ENCODE data around the gene HNF4A.
"Not testable (repeated sequence)": the region's sequence is repeated elsewhere in the genome, so short reads cannot be mapped to it uniquely, and the experiment has no call there.

HNF4A gene

DNA sequence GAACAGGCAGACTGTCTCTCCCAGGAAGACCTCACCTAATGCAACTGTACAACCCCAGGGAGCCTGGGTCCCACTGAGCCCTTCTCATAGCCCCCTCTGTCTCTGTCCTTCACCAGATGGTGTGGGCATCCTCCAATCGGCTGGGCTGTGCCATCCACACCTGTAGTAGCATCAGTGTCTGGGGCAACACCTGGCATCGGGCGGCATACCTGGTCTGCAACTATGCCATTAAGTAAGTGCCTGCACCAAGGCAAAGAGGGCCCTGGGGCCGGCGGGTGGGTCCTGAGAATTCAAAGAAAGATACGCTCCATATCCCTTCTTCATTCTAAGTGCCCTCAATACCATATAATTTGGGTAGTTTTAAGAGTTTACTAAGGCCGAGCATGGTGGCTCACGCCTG is 10.4 kb upstream of the HNF4A start:
- POLR2A ChIA-PET, result no interaction called here
- no peak for TF ChIP-seq FOXK2 (IDR thresholded peaks at IDR 0.05)
- TF ChIP-seq BHLHE40 (IDR thresholded peaks at IDR 0.05; ENCODE audit: borderline replicate concordance), result no peak
- TF ChIP-seq, protein P1, sequence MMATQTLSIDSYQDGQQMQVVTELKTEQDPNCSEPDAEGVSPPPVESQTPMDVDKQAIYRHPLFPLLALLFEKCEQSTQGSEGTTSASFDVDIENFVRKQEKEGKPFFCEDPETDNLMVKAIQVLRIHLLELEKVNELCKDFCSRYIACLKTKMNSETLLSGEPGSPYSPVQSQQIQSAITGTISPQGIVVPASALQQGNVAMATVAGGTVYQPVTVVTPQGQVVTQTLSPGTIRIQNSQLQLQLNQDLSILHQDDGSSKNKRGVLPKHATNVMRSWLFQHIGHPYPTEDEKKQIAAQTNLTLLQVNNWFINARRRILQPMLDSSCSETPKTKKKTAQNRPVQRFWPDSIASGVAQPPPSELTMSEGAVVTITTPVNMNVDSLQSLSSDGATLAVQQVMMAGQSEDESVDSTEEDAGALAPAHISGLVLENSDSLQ (IDR thresholded peaks at IDR 0.05), result no peak
- TF ChIP-seq L3MBTL2 (conservative IDR thresholded peaks at IDR 0.05), result no peak
- no peak for TF ChIP-seq FOXA1 (IDR thresholded peaks at IDR 0.05)
- no peak for TF ChIP-seq ELF4 (IDR thresholded peaks at IDR 0.05)
- TF ChIP-seq TARDBP (IDR thresholded peaks at IDR 0.05), result no peak
- no peak for TF ChIP-seq LEF1 (IDR thresholded peaks at IDR 0.05; ENCODE audit: borderline replicate concordance)
- TF ChIP-seq FOXM1 (IDR thresholded peaks at IDR 0.05; ENCODE audit: borderline replicate concordance), result no peak
- DNase-seq (ENCODE audit: extremely low spot score), result no peak
- CTCF ChIA-PET, result no interaction called here

DNA sequence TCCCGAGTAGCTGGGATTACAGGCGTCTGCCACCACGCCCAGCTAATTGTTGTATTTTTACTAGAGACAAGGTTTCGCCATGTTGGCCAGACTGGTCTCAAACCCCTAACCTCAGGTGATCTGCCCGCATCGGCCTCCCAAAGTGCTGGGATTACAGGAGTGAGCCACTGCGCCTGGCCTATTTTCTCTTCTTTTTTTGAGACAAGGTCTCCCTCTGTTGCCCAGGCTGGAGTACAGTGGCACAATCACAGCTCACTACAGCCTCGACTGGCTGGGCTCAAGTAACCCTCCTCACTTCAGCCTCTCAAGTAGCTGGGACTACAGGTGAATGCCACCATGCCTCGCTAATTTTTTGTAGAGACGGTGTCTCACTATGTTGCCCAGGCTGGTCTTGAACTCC is 9.6 kb upstream of the HNF4A start:
- CTCF ChIA-PET, result interaction anchor here (0.7 kb wide), 1 partner anchor 26 kb away, joined by 8 read pairs; no protein-coding TSS in a partner anchor
- POLR2A ChIA-PET, result not testable (repeated sequence)

DNA sequence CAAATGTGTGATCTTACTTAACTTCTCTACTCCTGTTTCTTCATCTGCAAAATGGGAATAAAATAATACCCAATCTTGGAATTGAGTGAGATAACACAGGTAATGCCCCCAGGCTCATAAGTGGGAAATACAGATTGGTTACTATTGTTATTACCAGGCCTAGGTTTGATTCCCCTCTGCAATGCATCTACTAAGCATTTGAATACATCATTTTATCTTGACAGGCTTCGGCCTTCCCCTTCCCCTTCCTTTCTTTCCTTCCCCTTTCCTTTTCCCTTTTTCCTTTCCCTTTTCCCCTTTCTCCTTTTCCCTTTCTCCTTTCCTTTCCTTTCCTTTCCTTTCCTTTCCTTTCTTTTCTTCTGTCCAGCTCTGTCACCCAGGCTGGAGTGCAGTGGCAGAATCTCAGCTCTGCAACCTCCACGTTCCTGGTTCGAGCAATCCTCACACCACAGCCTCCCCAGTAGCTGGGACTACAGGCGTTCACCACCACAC is 7.3 kb upstream of the HNF4A start:
- ChIA-PET CTCF (no interaction called here), POLR2A (no interaction called here)
- TF ChIP-seq L3MBTL2 (conservative IDR thresholded peaks at IDR 0.05) (no peak), ELF4 (IDR thresholded peaks at IDR 0.05) (no peak), TARDBP (IDR thresholded peaks at IDR 0.05) (no peak)
- no peak for DNase-seq (ENCODE audit: extremely low spot score)

More for the DNA sequence above, 9.6 kb upstream of the HNF4A start:
- not testable (repeated sequence) for DNase-seq (ENCODE audit: extremely low spot score)

DNA sequence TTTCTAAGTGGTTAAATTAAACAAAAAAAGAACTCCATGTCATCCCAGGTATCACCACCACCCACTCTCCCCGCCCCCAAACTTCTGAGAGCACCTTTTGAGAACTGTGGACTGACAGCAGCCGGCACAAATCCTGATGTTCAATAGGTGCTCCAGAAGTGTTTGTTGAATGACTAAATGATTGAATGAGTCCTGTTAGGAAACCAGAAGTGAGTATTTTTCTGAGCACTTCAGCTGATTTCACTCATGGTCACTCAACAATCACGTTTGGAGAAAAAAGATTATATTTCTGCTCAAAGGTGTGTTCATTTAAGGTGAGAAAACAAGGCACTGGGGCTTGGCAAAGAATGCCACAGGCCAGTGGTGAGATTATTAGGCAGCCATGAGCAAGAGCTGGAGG is 6.2 kb upstream of the HNF4A start:
- ChIA-PET CTCF (no interaction called here), POLR2A (no interaction called here)
- no peak for DNase-seq (ENCODE audit: extremely low spot score)
- TF ChIP-seq, protein P1 (IDR thresholded peaks at IDR 0.05), result no peak
- TF ChIP-seq LEF1 (IDR thresholded peaks at IDR 0.05; ENCODE audit: borderline replicate concordance) (no peak), ZNF384 (IDR thresholded peaks at IDR 0.05) (no peak), ELF4 (IDR thresholded peaks at IDR 0.05) (no peak), L3MBTL2 (conservative IDR thresholded peaks at IDR 0.05) (no peak)

DNA sequence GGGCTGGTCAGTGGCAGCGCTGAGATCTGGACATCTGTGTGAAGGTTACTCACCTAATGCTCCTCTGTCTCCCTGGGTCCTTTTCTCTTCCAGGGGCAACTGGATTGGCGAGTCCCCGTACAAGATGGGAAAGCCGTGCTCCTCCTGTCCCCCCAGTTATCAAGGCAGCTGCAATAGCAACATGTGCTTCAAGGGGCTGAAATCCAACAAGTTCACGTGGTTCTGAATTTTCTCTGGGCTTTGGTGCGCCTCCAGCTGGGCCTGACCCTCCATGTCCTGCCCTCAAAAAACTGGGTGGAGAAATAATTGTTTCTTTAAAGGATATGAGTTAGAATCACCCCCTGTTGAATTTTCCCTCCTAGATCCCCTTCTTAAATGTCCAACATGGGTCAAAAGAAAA is 4.9 kb upstream of the HNF4A start:
- ChIA-PET CTCF (no interaction called here), POLR2A (no interaction called here)
- TF ChIP-seq LEF1 (IDR thresholded peaks at IDR 0.05; ENCODE audit: borderline replicate concordance), result no peak
- TF ChIP-seq ARNT (IDR thresholded peaks at IDR 0.05), result no peak
- TF ChIP-seq, protein P1 (IDR thresholded peaks at IDR 0.05), result no peak
- no peak for TF ChIP-seq FOXK2 (IDR thresholded peaks at IDR 0.05)
- TF ChIP-seq BHLHE40 (IDR thresholded peaks at IDR 0.05; ENCODE audit: borderline replicate concordance), result no peak
- TF ChIP-seq L3MBTL2 (conservative IDR thresholded peaks at IDR 0.05), result no peak
- TF ChIP-seq FOXM1 (IDR thresholded peaks at IDR 0.05; ENCODE audit: borderline replicate concordance), result no peak
- no peak for TF ChIP-seq SP1 (IDR thresholded peaks at IDR 0.05)
- no peak for TF ChIP-seq NFRKB (IDR thresholded peaks at IDR 0.05)
- TF ChIP-seq ELF4 (IDR thresholded peaks at IDR 0.05), result no peak
- TF ChIP-seq TARDBP (IDR thresholded peaks at IDR 0.05), result no peak
- TF ChIP-seq HDGF (IDR thresholded peaks at IDR 0.05; ENCODE audit: borderline replicate concordance), result no peak
- TF ChIP-seq CTBP1 (IDR thresholded peaks at IDR 0.05; ENCODE audit: borderline replicate concordance), result no peak
- no peak for TF ChIP-seq SUZ12 (IDR thresholded peaks at IDR 0.05)
- no peak for TF ChIP-seq FOXA1 (IDR thresholded peaks at IDR 0.05)
- TF ChIP-seq ZNF384 (IDR thresholded peaks at IDR 0.05), result no peak
- no peak for DNase-seq (ENCODE audit: extremely low spot score)

DNA sequence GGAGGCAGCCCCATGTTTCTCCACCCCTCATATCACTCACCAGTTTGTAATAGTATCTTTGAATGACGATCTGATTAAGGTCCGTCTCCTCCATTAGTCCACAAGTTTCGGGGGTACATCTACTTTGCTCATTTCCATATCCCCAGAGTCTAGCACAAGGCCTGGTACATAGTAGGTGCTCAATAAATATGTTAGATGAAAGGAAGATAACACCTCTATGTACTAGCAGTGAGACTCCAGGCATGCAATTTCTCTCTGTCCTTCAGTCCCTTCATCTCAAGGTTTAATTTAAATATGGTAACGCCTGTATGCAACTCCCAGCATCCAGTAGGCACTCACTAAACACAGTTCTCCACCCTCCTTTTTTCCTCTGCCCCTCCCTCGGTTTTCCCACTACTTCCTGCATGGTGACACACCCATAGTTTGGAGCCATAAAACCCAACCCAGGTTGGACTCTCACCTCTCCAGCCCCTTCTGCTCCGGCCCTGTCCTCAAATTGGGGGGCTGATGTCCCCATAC is 461 bp upstream of the HNF4A start:
- ChIA-PET CTCF (interaction anchor here (0.6 kb wide), 1 partner anchor 237 kb away, joined by 3 read pairs; no protein-coding TSS in a partner anchor), POLR2A (no interaction called here)
- TF ChIP-seq ARNT (IDR thresholded peaks at IDR 0.05) (no peak), FOXM1 (IDR thresholded peaks at IDR 0.05; ENCODE audit: borderline replicate concordance) (no peak), SUZ12 (IDR thresholded peaks at IDR 0.05) (no peak)
- DNase-seq (ENCODE audit: extremely low spot score), result no peak

DNA sequence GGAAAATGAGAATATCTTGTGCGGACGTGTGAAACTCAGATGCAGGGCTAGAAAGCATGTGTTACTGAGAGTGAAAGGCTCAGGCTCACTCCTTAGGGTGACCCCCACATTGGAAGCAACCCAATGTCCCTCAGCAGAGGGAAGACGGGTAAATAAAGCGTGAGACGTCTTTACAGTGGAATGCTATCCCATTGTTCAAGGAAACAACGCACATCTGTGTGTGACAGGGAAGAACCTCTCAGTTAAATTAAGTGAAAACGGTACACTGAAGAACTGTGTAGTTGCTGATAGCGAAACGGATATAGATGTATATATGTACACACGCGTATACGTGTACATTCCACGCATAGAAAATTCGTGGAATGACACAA is 839 bp downstream of the HNF4A start:
- POLR2A ChIA-PET, result no interaction called here
- TF ChIP-seq HDGF (IDR thresholded peaks at IDR 0.05; ENCODE audit: borderline replicate concordance), result no peak
- no peak for TF ChIP-seq ARNT (IDR thresholded peaks at IDR 0.05)
- TF ChIP-seq, protein P1 (IDR thresholded peaks at IDR 0.05), result no peak
- TF ChIP-seq ZNF384 (IDR thresholded peaks at IDR 0.05), result no peak
- no peak for TF ChIP-seq SUZ12 (IDR thresholded peaks at IDR 0.05)
- no peak for TF ChIP-seq TARDBP (IDR thresholded peaks at IDR 0.05)
- TF ChIP-seq CTBP1 (IDR thresholded peaks at IDR 0.05; ENCODE audit: borderline replicate concordance), result no peak
- no peak for TF ChIP-seq FOXA1 (IDR thresholded peaks at IDR 0.05)
- no peak for TF ChIP-seq FOXM1 (IDR thresholded peaks at IDR 0.05; ENCODE audit: borderline replicate concordance)
- TF ChIP-seq BHLHE40 (IDR thresholded peaks at IDR 0.05; ENCODE audit: borderline replicate concordance), result no peak
- TF ChIP-seq L3MBTL2 (conservative IDR thresholded peaks at IDR 0.05), result no peak
- TF ChIP-seq LEF1 (IDR thresholded peaks at IDR 0.05; ENCODE audit: borderline replicate concordance), result no peak
- no peak for TF ChIP-seq FOXK2 (IDR thresholded peaks at IDR 0.05)
- TF ChIP-seq NFRKB (IDR thresholded peaks at IDR 0.05), result no peak
- TF ChIP-seq SP1 (IDR thresholded peaks at IDR 0.05), result no peak
- no peak for TF ChIP-seq ELF4 (IDR thresholded peaks at IDR 0.05)
- CTCF ChIA-PET, result no interaction called here

More for the DNA sequence above, 839 bp downstream of the HNF4A start:
- no peak for DNase-seq (ENCODE audit: extremely low spot score)
